CD4-positive, alpha-beta T cell treated with Interleukin-6 for 4 hours (primary cell): Measurements from ENCODE around the gene HTATSF1.

Source experiments
- DNase-seq: peaks from one replicate; pipeline ENCODE4 v3.0.0-alpha.2; 2020; ENCODE audit warnings: mixed read lengths

Gene HTATSF1, protein sequence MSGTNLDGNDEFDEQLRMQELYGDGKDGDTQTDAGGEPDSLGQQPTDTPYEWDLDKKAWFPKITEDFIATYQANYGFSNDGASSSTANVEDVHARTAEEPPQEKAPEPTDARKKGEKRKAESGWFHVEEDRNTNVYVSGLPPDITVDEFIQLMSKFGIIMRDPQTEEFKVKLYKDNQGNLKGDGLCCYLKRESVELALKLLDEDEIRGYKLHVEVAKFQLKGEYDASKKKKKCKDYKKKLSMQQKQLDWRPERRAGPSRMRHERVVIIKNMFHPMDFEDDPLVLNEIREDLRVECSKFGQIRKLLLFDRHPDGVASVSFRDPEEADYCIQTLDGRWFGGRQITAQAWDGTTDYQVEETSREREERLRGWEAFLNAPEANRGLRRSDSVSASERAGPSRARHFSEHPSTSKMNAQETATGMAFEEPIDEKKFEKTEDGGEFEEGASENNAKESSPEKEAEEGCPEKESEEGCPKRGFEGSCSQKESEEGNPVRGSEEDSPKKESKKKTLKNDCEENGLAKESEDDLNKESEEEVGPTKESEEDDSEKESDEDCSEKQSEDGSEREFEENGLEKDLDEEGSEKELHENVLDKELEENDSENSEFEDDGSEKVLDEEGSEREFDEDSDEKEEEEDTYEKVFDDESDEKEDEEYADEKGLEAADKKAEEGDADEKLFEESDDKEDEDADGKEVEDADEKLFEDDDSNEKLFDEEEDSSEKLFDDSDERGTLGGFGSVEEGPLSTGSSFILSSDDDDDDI

DNA sequence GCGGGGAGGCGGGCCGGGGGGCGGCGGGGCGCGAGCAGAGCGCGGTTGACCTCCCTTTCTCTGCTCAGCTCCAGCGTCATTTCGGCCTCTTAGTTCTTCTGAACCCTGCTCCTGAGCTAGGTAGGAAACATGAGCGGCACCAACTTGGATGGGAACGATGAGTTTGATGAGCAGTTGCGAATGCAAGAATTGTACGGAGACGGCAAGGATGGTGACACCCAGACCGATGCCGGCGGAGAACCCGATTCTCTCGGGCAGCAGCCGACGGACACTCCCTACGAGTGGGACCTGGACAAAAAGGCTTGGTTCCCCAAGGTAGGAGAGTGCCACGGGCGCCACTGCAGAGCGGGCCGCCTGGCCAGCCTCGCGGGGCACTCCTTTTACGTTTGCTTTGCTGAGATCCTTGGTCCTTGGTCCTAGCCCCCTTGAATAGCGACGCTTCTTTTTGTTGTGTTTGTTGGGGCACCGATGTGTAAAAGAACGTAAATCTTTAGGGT, at the start of gene HTATSF1:
Gene HTATSF1, plus strand, starts transcription at position 37 of the 497 bp plus-strand sequence. Its CDS starts 93 bp downstream, at position 130.
- no peak for DNase-seq

DNA sequence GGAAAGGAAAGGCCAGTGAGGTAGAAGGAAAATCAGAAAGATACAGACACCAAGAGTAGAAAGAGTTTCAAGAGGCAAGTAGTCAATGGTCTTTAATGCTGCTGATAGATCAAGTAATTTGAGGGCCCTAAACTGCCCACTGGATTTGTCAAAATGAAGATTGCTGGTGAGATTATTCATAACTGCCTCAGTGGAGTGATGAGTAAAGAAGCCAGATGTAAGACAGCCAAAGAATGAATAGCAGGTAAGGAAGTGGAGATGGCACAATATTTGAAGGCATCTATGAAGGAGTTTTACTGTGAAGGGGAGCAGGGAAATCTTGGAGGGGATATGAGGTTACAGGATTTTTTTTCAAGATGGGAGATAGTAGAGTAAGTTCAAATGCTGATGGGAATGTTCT, 49.4 kb upstream of the HTATSF1 start:
- DNase-seq = no peak

DNA sequence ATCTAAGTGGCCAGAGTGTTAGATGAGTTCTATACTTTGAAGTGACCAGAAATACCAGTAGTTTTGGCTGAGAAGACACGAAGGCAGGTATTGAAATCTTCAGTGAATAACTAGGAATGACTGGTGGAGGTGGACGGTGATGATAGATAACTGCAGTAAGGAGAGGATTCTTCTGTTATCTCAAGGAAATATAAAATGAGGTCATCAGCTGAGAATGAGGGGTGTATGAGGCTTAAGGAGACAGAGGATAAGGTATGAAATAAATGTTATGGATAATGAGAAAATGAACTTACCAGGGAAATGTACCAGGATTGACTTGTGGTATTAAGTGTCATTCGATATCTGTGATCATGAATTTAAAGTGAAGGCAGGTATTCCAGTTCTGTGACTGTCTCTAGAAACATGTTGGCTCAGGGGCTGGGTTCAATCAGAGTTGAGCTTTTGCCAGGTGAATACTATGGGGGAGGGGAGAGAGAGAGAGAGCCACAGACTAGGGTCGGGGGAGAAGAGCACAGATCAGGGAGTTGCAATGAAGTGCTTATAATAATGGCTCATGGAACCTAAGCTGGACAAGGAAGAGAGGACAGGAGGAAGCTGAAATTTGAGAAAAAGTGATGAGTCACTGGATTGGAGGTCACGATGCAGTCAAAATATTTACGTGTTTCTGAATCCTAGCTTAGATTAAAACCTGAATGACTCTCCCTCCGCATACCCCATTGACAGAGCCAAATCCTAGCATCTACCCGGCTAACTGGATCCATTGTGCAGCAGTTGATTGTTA, 47.2 kb upstream of the HTATSF1 start:
- no peak for DNase-seq

DNA sequence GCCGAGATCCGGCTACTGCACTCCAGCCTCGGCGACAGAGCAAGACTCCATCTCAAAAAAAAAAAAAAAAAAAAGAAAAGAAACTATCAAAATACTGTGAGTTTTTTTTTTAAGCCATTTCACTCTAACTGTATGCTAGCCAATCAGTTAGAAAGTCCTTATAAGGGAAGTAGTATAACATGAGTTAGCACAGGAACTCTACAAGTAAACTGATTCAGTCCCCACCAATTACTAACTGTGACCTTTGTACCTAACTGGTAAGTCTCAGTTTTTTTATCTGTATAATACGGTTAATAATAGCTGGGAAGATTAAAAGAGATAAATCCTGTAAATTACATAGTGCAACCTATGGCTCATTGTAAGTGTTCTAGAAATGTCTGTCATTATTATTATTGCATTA, 44.8 kb upstream of the HTATSF1 start:
- no peak for DNase-seq

DNA sequence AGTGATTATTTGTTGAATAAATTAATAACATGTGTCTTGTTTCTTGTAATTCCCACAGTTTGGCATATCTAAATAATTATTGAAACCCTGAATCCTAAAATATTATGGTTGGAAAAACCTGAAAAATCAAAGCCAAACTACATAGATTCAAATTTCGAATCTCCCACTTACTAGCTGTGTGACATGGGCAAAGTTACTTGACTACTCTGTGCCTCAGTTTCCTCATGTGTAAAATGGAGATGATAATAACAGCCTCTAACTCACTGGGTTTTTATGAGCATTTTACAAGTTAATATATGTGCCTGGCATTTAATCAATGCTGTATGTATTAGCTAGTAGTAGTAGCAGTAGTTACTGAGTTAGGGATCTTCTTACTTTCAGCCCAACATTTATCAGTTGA, 44.3 kb upstream of the HTATSF1 start:
- DNase-seq = no peak

DNA sequence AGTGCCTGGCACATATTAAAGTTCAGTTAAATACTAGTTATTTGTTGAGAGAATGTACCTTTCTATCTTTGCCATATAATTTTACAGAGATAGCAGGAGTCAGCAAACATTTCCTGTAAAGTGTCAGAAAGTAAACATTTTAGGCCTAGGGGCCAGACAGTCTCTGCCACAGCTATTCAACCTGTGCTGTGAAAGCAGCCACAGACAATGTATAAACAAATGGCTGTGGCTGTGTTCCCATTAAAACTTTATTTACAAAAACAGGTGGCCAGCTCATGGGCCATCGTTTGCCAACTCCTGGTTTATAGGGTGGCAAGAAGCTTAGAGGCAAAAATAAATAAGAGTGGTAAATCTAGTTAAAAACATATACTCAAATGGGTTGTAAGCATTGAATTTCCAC, 43.6 kb upstream of the HTATSF1 start:
- DNase-seq = no peak

DNA sequence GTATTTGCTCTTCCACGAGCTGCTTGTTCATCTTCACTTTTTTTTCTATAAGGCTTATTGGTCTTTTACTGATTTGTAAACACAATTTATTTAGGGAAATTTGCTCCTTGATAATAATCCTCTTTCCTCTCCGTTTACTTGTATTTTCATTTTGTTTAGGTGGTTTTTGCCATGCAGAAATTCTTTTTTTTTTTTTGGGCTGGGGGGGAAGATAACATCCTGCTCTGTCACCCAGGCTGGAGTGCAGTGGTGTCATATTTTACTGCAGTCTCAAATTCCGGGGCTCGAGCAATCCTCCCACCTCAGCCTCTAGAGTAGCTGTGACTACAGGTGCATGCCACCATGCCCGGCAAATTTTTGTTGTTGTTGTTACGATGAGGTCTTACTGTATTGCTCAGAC, 41.3 kb upstream of the HTATSF1 start:
- no peak for DNase-seq

DNA sequence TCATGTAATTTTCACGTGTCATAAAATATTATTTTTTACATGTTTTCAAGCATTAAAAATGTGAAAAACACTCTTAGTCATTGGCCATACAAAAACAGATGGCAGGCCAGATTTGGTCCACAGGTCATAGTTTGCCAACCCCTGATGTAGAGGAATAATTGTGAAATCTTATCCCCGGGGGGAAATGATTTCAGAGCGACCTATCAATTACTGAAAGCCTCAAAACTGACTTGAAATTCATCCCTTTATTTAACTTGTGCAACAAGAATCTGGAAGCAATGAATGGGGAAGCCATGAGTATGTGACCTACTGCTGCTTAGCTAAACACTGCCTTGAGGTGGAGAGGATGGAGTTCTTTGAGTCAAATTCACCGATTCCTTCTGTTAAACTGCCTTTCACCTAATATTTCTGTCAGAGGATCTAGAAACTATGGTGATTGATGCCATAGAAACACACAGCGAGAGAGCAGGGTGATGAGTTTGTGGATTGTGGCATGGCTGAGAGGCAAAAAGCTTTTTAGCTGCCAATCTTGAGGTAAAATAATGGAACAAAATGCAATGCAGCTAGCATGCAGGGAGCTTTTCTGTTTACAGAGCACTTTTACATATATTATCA, 40.0 kb upstream of the HTATSF1 start:
- DNase-seq = no peak

DNA sequence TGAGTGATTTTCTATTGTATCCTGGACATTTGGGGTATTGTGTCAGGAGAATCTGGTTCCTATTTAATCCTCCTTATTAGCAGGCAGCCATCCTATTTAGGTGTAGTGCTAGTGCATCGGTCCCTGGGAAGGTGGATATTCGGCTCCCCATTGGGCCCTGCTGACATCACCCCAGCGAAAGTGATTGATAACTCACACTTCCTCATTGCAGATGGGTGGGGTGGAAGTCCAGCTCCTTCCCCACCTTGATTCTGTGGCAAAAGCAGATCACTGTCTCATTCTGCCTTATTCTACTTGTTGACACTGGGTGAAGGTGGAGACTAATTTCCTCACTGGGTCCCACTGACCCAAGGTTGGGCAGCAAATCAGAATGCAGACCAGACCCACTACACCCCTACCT, 32.8 kb upstream of the HTATSF1 start:
- no peak for DNase-seq

DNA sequence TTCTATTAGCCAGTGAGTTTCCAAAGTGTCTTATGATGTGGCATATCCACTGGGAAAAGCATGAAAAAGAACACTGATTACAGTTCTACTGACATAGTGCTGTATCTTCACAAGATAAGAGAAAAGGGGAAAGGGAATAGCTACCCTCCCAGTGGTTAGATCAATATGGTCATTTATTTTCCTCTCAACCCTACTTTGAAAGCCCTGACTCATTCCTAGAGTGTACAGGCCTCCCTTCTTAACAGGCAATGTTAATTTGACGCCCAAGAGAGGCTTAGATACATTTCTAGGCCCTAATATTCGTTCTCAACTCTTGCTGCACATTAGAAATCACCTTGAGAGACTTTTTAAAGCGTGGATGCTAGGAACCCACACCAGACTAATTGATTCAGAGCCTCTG, 30.1 kb upstream of the HTATSF1 start:
- DNase-seq = no peak

DNA sequence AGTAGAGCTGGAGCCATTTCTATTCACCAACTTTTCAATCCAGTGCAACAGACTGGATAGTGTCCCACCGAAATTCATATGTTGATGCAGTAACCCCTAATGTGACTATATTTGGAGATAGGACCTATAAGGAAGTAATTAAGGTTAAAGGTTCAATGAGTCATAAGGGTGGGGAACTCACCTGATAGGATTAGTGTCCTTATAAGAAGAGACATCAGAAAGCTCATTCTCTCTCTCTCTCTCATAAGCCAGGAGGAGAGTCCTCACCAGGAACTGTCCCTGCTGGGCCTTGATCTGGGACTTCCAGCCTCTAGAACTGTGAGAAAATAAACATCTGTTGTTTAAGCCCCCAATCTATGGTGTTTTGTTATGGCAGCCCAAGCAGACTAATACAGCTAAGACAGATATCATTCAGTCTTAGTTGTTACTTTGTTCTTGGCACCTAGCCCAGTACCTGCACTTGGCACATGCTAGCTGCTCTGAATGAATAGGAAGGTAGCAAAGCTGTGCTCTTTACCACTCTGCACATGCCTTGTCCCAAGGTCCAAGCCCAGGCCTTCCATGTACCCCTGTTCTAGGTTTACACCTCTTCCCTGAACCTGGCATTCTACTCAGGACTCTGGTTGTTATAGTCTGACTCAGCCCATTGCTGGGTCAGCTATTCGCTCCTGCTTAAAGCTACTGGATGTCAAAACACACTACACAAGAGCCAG, 28.8 kb upstream of the HTATSF1 start:
- DNase-seq = no peak

DNA sequence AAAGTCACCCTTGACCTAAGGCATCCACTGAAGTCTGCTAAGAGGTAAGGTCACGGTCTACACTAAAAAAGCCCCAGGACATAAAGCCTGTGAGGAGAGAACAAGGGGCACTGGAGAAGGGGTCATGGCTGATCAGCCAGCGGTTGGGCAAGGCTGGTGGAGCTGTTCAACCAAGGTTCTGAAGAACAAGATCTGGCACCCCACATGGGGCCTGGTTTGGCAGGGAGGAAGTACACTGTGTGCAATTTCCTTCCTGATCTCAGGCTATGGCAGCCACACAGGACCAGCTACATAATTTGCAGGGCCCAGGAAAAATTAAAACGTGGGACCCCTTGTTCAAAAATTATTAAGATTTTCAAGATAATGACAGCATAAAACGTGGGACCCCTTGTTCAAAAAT, 23.7 kb upstream of the HTATSF1 start:
- no peak for DNase-seq

DNA sequence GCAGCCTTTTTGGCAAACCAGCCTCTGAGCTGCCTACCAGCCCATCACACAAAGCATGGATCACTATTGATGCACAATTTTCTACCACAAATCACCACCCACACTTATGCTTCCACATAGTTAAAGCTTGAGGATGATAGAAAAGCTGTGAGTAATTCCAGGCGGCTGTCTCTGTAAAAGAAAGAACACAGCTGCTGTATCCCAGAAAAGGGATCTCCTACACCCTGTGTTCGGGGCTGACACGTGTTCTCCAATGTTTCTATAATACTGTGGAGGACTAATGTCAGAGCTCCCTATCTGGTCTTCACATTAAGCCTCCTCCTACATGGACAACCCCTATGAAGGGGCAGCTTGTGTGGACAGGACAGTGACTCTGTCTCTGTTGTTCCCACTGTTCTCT, 22.2 kb upstream of the HTATSF1 start:
- DNase-seq = no peak

DNA sequence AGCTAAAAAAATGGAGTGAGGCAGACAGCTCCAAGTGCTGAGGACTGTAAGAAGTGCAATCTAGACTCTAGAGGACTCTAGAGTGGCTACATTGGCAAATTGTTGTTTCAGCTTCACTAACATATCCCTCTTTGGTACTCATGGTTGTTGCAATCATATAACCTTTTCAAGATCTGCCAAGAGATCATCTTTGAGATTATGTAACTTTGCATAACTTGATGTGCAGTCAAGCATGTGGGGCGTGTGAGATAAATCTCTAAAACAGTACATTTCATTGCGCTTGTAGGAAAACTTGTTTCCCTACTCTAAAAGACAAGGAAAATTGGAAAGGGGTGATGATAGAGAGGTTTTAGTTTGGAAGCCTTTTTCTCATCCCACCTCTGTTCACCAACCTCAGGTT, 20.9 kb upstream of the HTATSF1 start:
- DNase-seq = no peak

DNA sequence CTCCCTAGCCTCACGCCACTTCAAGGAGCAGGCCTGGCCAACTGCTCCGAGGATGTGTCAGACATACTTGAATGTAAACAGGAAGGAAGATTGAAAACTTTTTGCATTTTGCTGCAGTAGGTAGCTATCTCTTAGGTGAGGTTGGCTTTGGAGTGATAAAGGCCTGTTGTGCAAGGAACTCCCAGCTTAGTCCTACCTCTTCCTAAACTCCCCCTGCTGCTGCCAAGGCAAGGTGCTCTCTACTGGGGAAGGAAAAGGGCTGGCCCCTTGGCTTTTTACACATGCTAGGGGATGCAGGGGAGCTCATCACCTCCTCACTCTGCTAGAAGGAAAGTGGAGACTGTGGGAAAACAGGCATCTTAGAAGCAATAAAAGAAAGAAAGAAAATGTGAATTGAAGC, 20.4 kb upstream of the HTATSF1 start:
- no peak for DNase-seq

DNA sequence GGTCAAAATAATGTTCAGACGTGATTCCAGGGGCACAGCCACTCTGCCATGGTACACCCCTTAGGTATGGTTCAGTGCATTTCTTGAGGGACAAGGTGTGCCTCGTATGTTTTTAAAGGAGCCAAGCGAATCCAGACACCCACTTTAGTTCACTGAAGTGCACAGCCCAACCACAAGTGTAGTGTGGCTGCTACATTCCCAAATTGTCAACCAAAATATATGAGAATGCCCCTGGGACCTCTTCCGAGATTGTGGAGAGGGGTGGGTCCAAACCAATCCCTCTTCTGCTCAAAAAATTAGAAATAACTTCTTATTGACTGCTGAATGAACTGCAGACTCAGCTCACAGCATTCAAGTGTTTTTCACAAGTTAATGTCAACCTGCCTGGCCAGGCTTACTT, 17.0 kb upstream of the HTATSF1 start:
- DNase-seq = no peak

DNA sequence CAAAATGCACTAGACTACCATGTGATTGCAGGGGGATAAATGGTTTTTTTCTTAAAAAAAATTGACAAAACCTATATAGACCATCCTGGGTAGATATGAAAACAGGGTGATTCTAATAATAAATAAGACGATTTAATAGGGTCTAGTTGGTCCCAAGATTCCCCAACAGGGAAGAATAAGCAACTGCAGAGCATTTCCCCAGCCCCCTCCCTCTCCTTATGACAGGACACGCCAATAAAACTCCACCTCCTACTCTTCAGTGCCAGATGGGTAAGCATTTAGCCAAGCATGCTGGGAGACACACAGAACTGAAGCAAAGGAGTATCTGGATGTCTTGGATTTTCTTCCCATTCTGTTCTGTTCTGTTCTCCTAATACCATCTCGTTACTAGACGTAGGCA, 9.7 kb upstream of the HTATSF1 start, which contains the start of gene BRS3:
Gene BRS3, plus strand, starts transcription at position 301 of the 400 bp plus-strand sequence. CDS start 168 bp downstream, outside the sequence.
- DNase-seq = no peak

DNA sequence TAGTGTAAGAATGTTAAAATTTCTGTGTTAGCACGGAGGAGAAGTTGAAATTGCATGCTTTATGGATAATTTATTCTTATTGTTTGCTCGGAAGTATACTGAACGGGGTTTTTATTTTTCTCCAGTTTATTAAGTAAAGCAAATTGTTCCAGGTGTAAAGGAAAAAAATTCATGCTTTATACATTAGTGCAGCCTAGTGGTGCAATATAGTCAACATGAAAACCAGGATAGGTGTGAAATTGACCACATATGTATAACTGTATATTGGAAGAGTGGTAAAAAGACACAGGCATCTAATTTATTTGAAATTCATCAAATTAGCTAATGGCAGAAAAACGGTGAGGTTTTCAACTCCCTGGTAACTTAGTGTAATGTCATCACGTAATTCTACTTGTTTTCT, 8.7 kb upstream of the HTATSF1 start:
- DNase-seq = no peak

DNA sequence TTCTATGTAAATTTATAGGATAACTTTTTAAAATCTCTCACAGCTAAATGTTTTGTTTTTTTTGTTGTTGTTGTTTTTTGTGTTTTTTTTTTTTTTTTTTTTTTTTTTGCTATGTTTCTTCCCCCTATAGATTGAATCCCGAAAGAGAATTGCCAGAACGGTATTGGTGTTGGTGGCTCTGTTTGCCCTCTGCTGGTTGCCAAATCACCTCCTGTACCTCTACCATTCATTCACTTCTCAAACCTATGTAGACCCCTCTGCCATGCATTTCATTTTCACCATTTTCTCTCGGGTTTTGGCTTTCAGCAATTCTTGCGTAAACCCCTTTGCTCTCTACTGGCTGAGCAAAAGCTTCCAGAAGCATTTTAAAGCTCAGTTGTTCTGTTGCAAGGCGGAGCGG, 5.6 kb upstream of the HTATSF1 start:
- DNase-seq = no peak

DNA sequence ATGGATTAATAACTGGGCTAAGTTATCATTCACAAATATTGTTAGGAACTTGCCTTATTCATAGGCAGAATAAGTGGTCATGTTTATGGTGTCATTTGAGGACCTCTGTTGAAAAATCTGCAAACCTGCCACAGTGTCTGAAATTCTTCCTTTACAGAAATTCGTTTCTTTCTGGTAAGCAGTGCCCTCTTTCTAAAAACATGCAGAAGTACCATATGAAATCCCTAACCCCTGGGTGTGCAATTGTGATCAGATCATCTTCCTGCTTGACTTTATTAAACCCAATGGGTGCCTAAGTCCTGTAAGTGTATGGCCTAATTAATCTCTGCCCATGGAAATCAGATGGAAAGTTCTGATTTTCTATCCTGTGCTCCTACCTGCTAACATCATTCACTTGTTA, 4.4 kb upstream of the HTATSF1 start:
- DNase-seq = no peak

DNA sequence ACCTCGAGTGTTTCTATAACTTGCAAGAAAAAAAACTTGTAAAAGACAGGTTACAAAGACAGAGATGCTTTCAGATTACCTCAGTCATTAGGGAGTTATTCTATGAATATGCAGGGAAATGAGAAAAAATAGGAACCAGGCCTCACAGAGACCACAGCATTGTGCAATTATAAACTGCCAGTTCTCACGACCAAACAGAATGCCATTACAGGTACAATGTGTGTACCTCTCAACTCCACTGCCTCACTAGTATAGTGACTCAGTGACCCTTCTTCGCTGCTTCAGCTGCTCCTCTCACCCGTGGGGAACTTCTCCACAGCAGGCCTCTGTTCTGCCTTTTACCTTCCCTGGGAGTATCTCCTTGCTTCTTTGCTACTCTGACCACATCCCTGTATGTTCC, 2.3 kb upstream of the HTATSF1 start:
- no peak for DNase-seq

DNA sequence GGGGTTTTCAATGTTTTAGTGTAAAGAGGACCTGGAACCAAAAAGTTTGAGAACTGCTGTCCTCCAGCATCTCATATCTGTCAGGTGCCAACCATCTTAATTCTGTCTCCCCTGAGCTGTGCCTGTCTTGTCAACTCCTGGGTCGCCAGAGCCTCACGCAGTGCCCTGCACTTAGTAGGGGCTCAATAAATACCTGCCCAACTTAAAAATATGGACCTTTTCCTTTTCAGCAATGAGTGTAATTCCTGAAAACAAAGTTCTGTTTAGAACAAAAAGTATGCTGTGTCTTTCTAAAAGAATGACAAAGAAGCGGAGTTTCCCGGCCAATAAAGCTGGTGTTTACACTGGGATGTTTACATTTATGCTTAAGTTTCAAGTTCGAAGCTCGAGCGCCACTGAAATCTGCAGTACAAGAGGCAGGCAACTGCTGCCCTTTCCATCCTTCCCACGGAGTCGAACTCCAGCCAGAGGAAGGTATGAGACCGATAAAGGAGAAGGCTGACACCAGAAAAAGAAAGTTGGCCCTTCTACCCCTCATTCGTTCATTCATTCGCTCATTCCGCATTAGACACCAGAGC, 1.1 kb upstream of the HTATSF1 start:
- no peak for DNase-seq
